HepG2 (cell line): ENCODE measurements around the gene ANKRD44. TPM values are rescaled to one million over a fixed set of nuclear protein-coding genes. Genes with fewer than 3 reads are reported as not detected.

Experiments used
- ATAC-seq: fragments of 200-7000 bp; cut with Tn5 transposase; 3 replicates; pipeline ENCODE4 v1.9.1; 2020; ENCODE audit warnings: mild to moderate bottlenecking, moderate library complexity
- BruUV-seq: library from RNA; stranded (reverse); fragments of 400-500 nt; replicated peaks from 2 replicates; lab custom pipeline; 2021; lab: Mats Ljungman, UMichigan
- CTCF ChIA-PET: fragments of 300-600 bp; formaldehyde crosslinking; extraction: SDS; loops from one replicate; lab custom pipeline; 2021; ENCODE audit warnings: low total read pairs, inconsistent platforms, low intra/inter-chr PET ratio; lab: Yijun Ruan, JAX
- POLR2A ChIA-PET: fragments of 350-600 bp; sonication (Branson Sonifier 250); formaldehyde crosslinking; loops from one replicate; lab custom pipeline; 2020; ENCODE audit warnings: antibody characterized with exemption, inconsistent platforms; lab: Yijun Ruan, JAX
- DNase-seq: peaks from one replicate; pipeline ENCODE4 v3.0.0-alpha.2; 2015; ENCODE audit warnings: low spot score
- FAIRE-seq: peaks from 3 replicates; lab custom pipeline; 2011; peaks lifted over from hg19 to GRCh38; lab: Jason Lieb, UNC
- H2AFZ ChIP-seq: one replicate; pipeline ENCODE4 v1.6.1; 2011; ENCODE audit warnings: low read length, inconsistent platforms
- H3K27ac ChIP-seq: fragments of 300-600 bp; 3 replicates; pipeline ENCODE4 v1.8.0; 2011; ENCODE audit warnings: mixed run types, mild to moderate bottlenecking, mixed read lengths, low read length, inconsistent platforms; ENCODE audit not compliant: insufficient read depth; ENCODE audit errors: extremely low read length
- H3K27me3 ChIP-seq, 2 experiments: fragments of 200-600 bp in 1 of 2; 2 replicates in 1 of 2; 3 replicates in 1 of 2; pipeline versions ENCODE4 v1.6.0 to v1.8.0; 2011; ENCODE audit warnings: low read length in 2 of 2, mild to moderate bottlenecking in 2 of 2, moderate library complexity in 2 of 2, inconsistent platforms in 1 of 2; ENCODE audit not compliant: insufficient read depth in 2 of 2, control insufficient read depth in 1 of 2
- H3K36me3 ChIP-seq, 2 experiments: fragments of 200-600 bp in 1 of 2; replicated peaks in 1 of 2; 2 replicates in 1 of 2; 3 replicates in 1 of 2; pipeline versions ENCODE4 v1.5.1 to v1.8.0; 2011; ENCODE audit warnings: low read length in 2 of 2, inconsistent platforms in 1 of 2; ENCODE audit not compliant: insufficient read depth in 2 of 2, control insufficient read depth in 1 of 2
- H3K4me1 ChIP-seq: 2 replicates; pipeline ENCODE4 v1.5.1; 2012; ENCODE audit warnings: low read length, inconsistent platforms; ENCODE audit not compliant: insufficient read depth
- H3K4me2 ChIP-seq: 2 replicates; pipeline ENCODE4 v1.6.0; 2011; ENCODE audit warnings: low read depth, low read length, inconsistent platforms
- H3K4me3 ChIP-seq, 3 experiments: fragments of 200-600 bp in 1 of 3; sonication (generic), shearing (Covaris generic) in 1 of 3; replicated peaks in 1 of 3; 2 replicates each; pipeline ENCODE4 v1.5.1; 2011 to 2016; ENCODE audit warnings: low read length in 3 of 3, inconsistent platforms in 2 of 3, low read depth in 2 of 3, mild to moderate bottlenecking in 2 of 3, control low read depth in 1 of 3, mixed read lengths in 1 of 3; ENCODE audit not compliant: insufficient read depth in 1 of 3
- H3K79me2 ChIP-seq: one replicate; pipeline ENCODE4 v1.6.1; 2011; ENCODE audit warnings: low read length, inconsistent platforms; ENCODE audit not compliant: insufficient read depth
- H3K9ac ChIP-seq: 2 replicates; pipeline ENCODE4 v1.6.0; 2011; ENCODE audit warnings: mild to moderate bottlenecking, low read depth, low read length, inconsistent platforms; ENCODE audit not compliant: insufficient read depth
- H3K9me3 ChIP-seq: 2 replicates; pipeline ENCODE4 v1.5.1; 2012; ENCODE audit warnings: mild to moderate bottlenecking, low read length
- H4K20me1 ChIP-seq: 2 replicates; pipeline ENCODE4 v1.6.0; 2011; ENCODE audit warnings: inconsistent platforms, mild to moderate bottlenecking, low read length, moderate library complexity; ENCODE audit not compliant: insufficient read depth
- FOXO4 ChIP-seq: sonication (generic); formaldehyde crosslinking; conservative IDR thresholded peaks from 2 replicates; pipeline ENCODE4 v1.8.1; 2023; ENCODE audit warnings: missing genetic modification reagents
- KLF15 ChIP-seq: sonication (generic); formaldehyde crosslinking; IDR thresholded peaks from 2 replicates; pipeline ENCODE4 v1.8.1; 2023; ENCODE audit warnings: borderline replicate concordance, mild to moderate bottlenecking, inconsistent platforms, missing genetic modification reagents, mixed read lengths
- MAFF ChIP-seq: IDR thresholded peaks from 2 replicates; pipeline ENCODE4 v1.6.1; 2011; ENCODE audit warnings: low read depth, low read length, improper control_type of control experiment
- MAFK ChIP-seq, 2 experiments: IDR thresholded peaks in 1 of 2; conservative IDR thresholded peaks in 1 of 2; 2 replicates each; pipeline ENCODE4 v1.6.1; 2011; ENCODE audit warnings: improper control_type of control experiment in 2 of 2, low read length in 2 of 2
- NFATC3 ChIP-seq: sonication (generic); formaldehyde crosslinking; IDR thresholded peaks from 2 replicates; pipeline ENCODE4 v1.5.1; 2020; ENCODE audit warnings: mild to moderate bottlenecking, missing genetic modification reagents
- ZNF292 ChIP-seq: sonication (generic); formaldehyde crosslinking; IDR thresholded peaks from 2 replicates; pipeline ENCODE4 v1.8.1; 2022; ENCODE audit warnings: mild to moderate bottlenecking, low read depth, missing genetic modification reagents, borderline replicate concordance
- ZNF501 ChIP-seq: sonication (generic); formaldehyde crosslinking; IDR thresholded peaks from 2 replicates; pipeline ENCODE4 v1.5.1; 2020; ENCODE audit warnings: mild to moderate bottlenecking, moderate library complexity, missing genetic modification reagents
- ZNF703 ChIP-seq: sonication (generic); formaldehyde crosslinking; IDR thresholded peaks from 2 replicates; pipeline ENCODE4 v1.5.1; 2020; ENCODE audit warnings: missing genetic modification reagents, mild to moderate bottlenecking, moderate library complexity, borderline replicate concordance
- ZNF720 ChIP-seq: sonication (generic); formaldehyde crosslinking; IDR thresholded peaks from 2 replicates; pipeline ENCODE4 v1.4.0; 2020; ENCODE audit warnings: missing genetic modification reagents
- WGBS: methylation state at CpG from one replicate; pipeline ENCODE4 v1.1.6; 2017; ENCODE audit warnings: low lambda C conversion rate; 5-methylcytosine and 5-hydroxymethylcytosine counted together
- in situ Hi-C: cut with HindIII; loops from 2 replicates; pipeline ENCODE4 v1.10.0; 2017; ENCODE audit warnings: low pct_unique_long_range_greater_than_20kb; ENCODE audit not compliant: extremely low pct_ligation_motif_present
- intact Hi-C: fragments of 100-400 bp; cut with micrococcal nuclease; formaldehyde crosslinking; loops from one replicate; pipeline ENCODE4 v1.10.0; 2022; ENCODE audit not compliant: unreplicated experiment
- polyA plus RNA-seq, 8 experiments: library from polyadenylated mRNA; depleted of rRNA in 3 of 8; stranded (reverse) in 7 of 8; unstranded in 1 of 8; fragments of >200 nt; fragmentation: Illumina TruSeq in 4 of 8; extraction: Trizol in 4 of 8; gene quantifications; 2 replicates each; pipeline versions ENCODE4 v1.2.1 to v1.2.3, GENCODE V29; 2011 to 2016; ENCODE audit warnings: low read depth in 4 of 8, missing spikeins in 1 of 8, mixed read lengths in 1 of 8; ENCODE audit not compliant: insufficient read depth in 1 of 8
- total RNA-seq, 5 experiments: library from RNA; depleted of rRNA; stranded (reverse); fragments of >200 nt; fragmentation: Illumina TruSeq; extraction: Trizol; gene quantifications; 2 replicates each; pipeline ENCODE4 v1.2.3, GENCODE V29; 2016; ENCODE audit warnings: low read depth in 1 of 5

Gene ANKRD44
- total and polyA plus RNA-seq, 2 of the 13 experiments (the other 11 are each of a cell fraction or from before 2014, with no cell fraction given) = 0.04 to 0.11 TPM

GRCh38 chr2:197276156-197276555 lies 34.4 kb downstream of the ANKRD44 start:
- Histone ChIP-seq H3K36me3 (no peaks in the 10 kb centered on the region), H3K9ac (no peak overlapping the region), H3K79me2 (no peaks in the 10 kb centered on the region), H2AFZ (no peak overlapping the region), H3K4me2 (no peak overlapping the region), H3K4me1 (no peaks in the 10 kb centered on the region), H3K4me3 (no peak overlapping the region), H3K9me3 (no peaks in the 10 kb centered on the region), H4K20me1 (no peaks in the 10 kb centered on the region), H3K27me3 (peaks cover 1 to 19% of the 10 kb centered on the region in 2 experiments; a peak in 3 of 5 replicates), H3K27ac (no peak overlapping the region)
- ChIA-PET POLR2A (no interaction called here), CTCF (no interaction called here)
- DNase-seq (no peak), ATAC-seq (no peak), FAIRE-seq (no peak)
- intact Hi-C loops = no loop called here
- WGBS = 37% methylated on average over 2 of the region's 2 CpGs
- in situ Hi-C loops = no loop called here
- BruUV-seq = no TSS peak
- TF ChIP-seq ZNF703 (CRISPR knock-in tag) (no peak), KLF15 (CRISPR knock-in tag) (no peak), ZNF720 (no peak), NFATC3 (CRISPR knock-in tag) (no peak), MAFK (conservative IDR thresholded peaks at IDR 0.05 in 1 of 2, IDR thresholded peaks at IDR 0.05 in 1 of 2; ENCODE audit: low read length in 2 of 2) (peak; percentile 55 to 59), MAFF (peak; percentile 43; the same call in 1 of the 2 replicates)

GRCh38 chr2:197274937-197275336 lies 35.6 kb downstream of the ANKRD44 start:
- no peak overlapping the region for H3K27ac ChIP-seq
- POLR2A ChIA-PET = no interaction called here
- no peaks in the 10 kb centered on the region for H3K79me2 ChIP-seq
- no TSS peak for BruUV-seq
- FAIRE-seq (no peak), ATAC-seq (no peak)
- no peak overlapping the region for H3K4me3 ChIP-seq
- H4K20me1 ChIP-seq = no peaks in the 10 kb centered on the region
- no peak overlapping the region for H3K9ac ChIP-seq
- CTCF ChIA-PET = no interaction called here
- no peak overlapping the region for H2AFZ ChIP-seq
- in situ Hi-C loops = no loop called here
- no peaks in the 10 kb centered on the region for H3K4me1 ChIP-seq
- TF ChIP-seq ZNF501 (CRISPR knock-in tag) (no peak), ZNF292 (CRISPR knock-in tag) (no peak), FOXO4 (CRISPR knock-in tag) (no peak)
- TF ChIP-seq, all 625 proteins: peak for 0
- WGBS = 66% methylated on average over 3 of the region's 3 CpGs
- no peaks in the 10 kb centered on the region for H3K36me3 ChIP-seq
- no peaks in the 10 kb centered on the region for H3K9me3 ChIP-seq
- no peak for DNase-seq
- peaks cover 1 to 14% of the 10 kb centered on the region in 2 experiments; a peak in 3 of 5 replicates for H3K27me3 ChIP-seq
- H3K4me2 ChIP-seq = no peak overlapping the region
- intact Hi-C loops = no loop called here
